Measurements from ENCODE around the gene CSNK1D. TPM values are rescaled to one million over a fixed set of nuclear protein-coding genes. Genes with fewer than 3 reads are reported as not detected.

CSNK1D gene
- total RNA-seq, 1 donor from 2014 or later: 86.8 TPM

- intact Hi-C loops (cut with DNase I): no loop called here
- Histone ChIP-seq H3K36me3 (peaks cover 90 to 92% of the 10 kb centered on the region in 2 donors), H3K27ac (no peak overlapping the region), H3K4me1 (no peaks in the 10 kb centered on the region), H3K4me3 (no peak overlapping the region), H3K9me3 (no peaks in the 10 kb centered on the region), H3K27me3 (no peaks in the 10 kb centered on the region)
- no peak for DNase-seq (ENCODE audit: low spot score in 2 of 2)
- no peak for TF ChIP-seq CTCF (IDR thresholded peaks at IDR 0.05)
These were observed 20.3 kb downstream of the CSNK1D start for GRCh38 chr17:82253179-82253544.

GRCh38 chr17:82252511-82253178 lies 20.9 kb downstream of the CSNK1D start:
- no peak for DNase-seq (ENCODE audit: low spot score in 2 of 2)
- no peak overlapping the region for H3K27ac ChIP-seq
- peaks cover 92 to 93% of the 10 kb centered on the region in 2 donors for H3K36me3 ChIP-seq
- H3K4me3 ChIP-seq: no peak overlapping the region
- no peaks in the 10 kb centered on the region for H3K4me1 ChIP-seq
- TF ChIP-seq CTCF (IDR thresholded peaks at IDR 0.05): no peak
- H3K9me3 ChIP-seq: no peaks in the 10 kb centered on the region
- intact Hi-C loops (cut with DNase I): no loop called here
- H3K27me3 ChIP-seq: no peaks in the 10 kb centered on the region

- intact Hi-C loops (cut with DNase I): no loop called here
- Histone ChIP-seq H3K4me1 (peaks cover 0 to 9% of the 10 kb centered on the region in 2 donors), H3K27me3 (no peaks in the 10 kb centered on the region), H3K4me3 (no peak overlapping the region), H3K9me3 (no peaks in the 10 kb centered on the region), H3K36me3 (peaks cover 93 to 94% of the 10 kb centered on the region in 2 donors), H3K27ac (no peak overlapping the region)
- no peak for DNase-seq (ENCODE audit: low spot score in 2 of 2)
- TF ChIP-seq CTCF (IDR thresholded peaks at IDR 0.05): no peak
These were observed 22.5 kb downstream of the CSNK1D start for GRCh38 chr17:82250868-82251500.

GRCh38 chr17:82249896-82250581 lies 23.5 kb downstream of the CSNK1D start:
- intact Hi-C loops (cut with DNase I): no loop called here
- Histone ChIP-seq H3K27me3 (no peaks in the 10 kb centered on the region), H3K36me3 (peaks cover 93 to 94% of the 10 kb centered on the region in 2 donors), H3K9me3 (no peaks in the 10 kb centered on the region), H3K27ac (no peak overlapping the region), H3K4me1 (peaks cover 0 to 9% of the 10 kb centered on the region in 2 donors), H3K4me3 (no peak overlapping the region)
- no peak for DNase-seq (ENCODE audit: low spot score in 2 of 2)
- TF ChIP-seq CTCF (IDR thresholded peaks at IDR 0.05): no peak

- no peak for TF ChIP-seq CTCF (IDR thresholded peaks at IDR 0.05)
- Histone ChIP-seq H3K27ac (no peak overlapping the region), H3K27me3 (no peaks in the 10 kb centered on the region), H3K9me3 (no peaks in the 10 kb centered on the region), H3K36me3 (peaks cover 97% of the 10 kb centered on the region in 2 donors), H3K4me3 (no peak overlapping the region), H3K4me1 (peaks cover 0 to 9% of the 10 kb centered on the region in 2 donors)
- DNase-seq (ENCODE audit: low spot score in 2 of 2): no peak
- intact Hi-C loops (cut with DNase I): no loop called here
These were observed 24.5 kb downstream of the CSNK1D start for GRCh38 chr17:82248815-82249674.
